ENCODE results near the gene SLAMF7. TPM values are rescaled to one million over a fixed set of nuclear protein-coding genes. Genes with fewer than 3 reads are reported as not detected.
"Not testable (repeated sequence)": the region's sequence is repeated elsewhere in the genome, so short reads cannot be mapped to it uniquely, and the experiment has no call there.

Gene SLAMF7
- total RNA-seq, 1 donor from 2014 or later, result 9.2 TPM

GRCh38 chr1:160723332-160723731, 15.7 kb upstream of the SLAMF7 start:
- no peaks in the 10 kb centered on the region for H3K36me3 ChIP-seq
- H3K9me3 ChIP-seq, result no peaks in the 10 kb centered on the region
- DNase-seq (no peak), ATAC-seq (no peak)
- no peaks in the 10 kb centered on the region for H3K27me3 ChIP-seq
- TF ChIP-seq CTCF (IDR thresholded peaks at IDR 0.05), result no peak
- intact Hi-C loops (cut with DNase I), result no loop called here
- no peak overlapping the region for H3K4me3 ChIP-seq
- H3K4me1 ChIP-seq, result peaks cover 10% of the 10 kb centered on the region
- no peak overlapping the region for H3K27ac ChIP-seq

- no peak overlapping the region for H3K4me3 ChIP-seq
- no peaks in the 10 kb centered on the region for H3K36me3 ChIP-seq
- ATAC-seq (no peak), DNase-seq (no peak)
- H3K27ac ChIP-seq, result no peak overlapping the region
- intact Hi-C loops (cut with DNase I), result no loop called here
- no peak for TF ChIP-seq CTCF (IDR thresholded peaks at IDR 0.05)
- no peaks in the 10 kb centered on the region for H3K9me3 ChIP-seq
- H3K4me1 ChIP-seq, result peaks cover 10% of the 10 kb centered on the region
- no peaks in the 10 kb centered on the region for H3K27me3 ChIP-seq
Observed at GRCh38 chr1:160724465-160725242, 14.4 kb upstream of the SLAMF7 start.

- no peaks in the 10 kb centered on the region for H3K27me3 ChIP-seq
- H3K4me1 ChIP-seq, result peaks cover 10% of the 10 kb centered on the region
- H3K27ac ChIP-seq, result peak overlapping the region; percentile 64
- intact Hi-C loops (cut with DNase I), result no loop called here
- no peak overlapping the region for H3K4me3 ChIP-seq
- no peaks in the 10 kb centered on the region for H3K9me3 ChIP-seq
- no peaks in the 10 kb centered on the region for H3K36me3 ChIP-seq
- ATAC-seq (peak; percentile 16), DNase-seq (no peak)
- no peak for TF ChIP-seq CTCF (IDR thresholded peaks at IDR 0.05)
Observed at GRCh38 chr1:160726114-160726497, 12.9 kb upstream of the SLAMF7 start.

GRCh38 chr1:160726498-160727315, 12.3 kb upstream of the SLAMF7 start:
- Histone ChIP-seq H3K9me3 (no peaks in the 10 kb centered on the region), H3K36me3 (no peaks in the 10 kb centered on the region), H3K27ac (peak overlapping the region; percentile 64), H3K4me3 (no peak overlapping the region), H3K27me3 (no peaks in the 10 kb centered on the region), H3K4me1 (peaks cover 10% of the 10 kb centered on the region)
- intact Hi-C loops (cut with DNase I), result no loop called here
- peak; percentile 97 for ATAC-seq
- DNase-seq, result no peak
- TF ChIP-seq CTCF (IDR thresholded peaks at IDR 0.05), result peak; percentile 85

GRCh38 chr1:160727316-160727640, 11.8 kb upstream of the SLAMF7 start:
- no peak for ATAC-seq

GRCh38 chr1:160731564-160731963, 7.5 kb upstream of the SLAMF7 start:
- H3K9me3 ChIP-seq; H3K4me1 ChIP-seq; ATAC-seq; DNase-seq; H3K36me3 ChIP-seq; H3K27me3 ChIP-seq; H3K4me3 ChIP-seq; intact Hi-C loops (cut with DNase I); H3K27ac ChIP-seq: not testable (repeated sequence)

More at GRCh38 chr1:160727316-160727640, 11.8 kb upstream of the SLAMF7 start:
- Histone ChIP-seq H3K9me3 (no peaks in the 10 kb centered on the region), H3K27me3 (no peaks in the 10 kb centered on the region), H3K4me1 (peaks cover 10% of the 10 kb centered on the region), H3K36me3 (no peaks in the 10 kb centered on the region), H3K27ac (peak overlapping the region; percentile 64), H3K4me3 (no peak overlapping the region)
- intact Hi-C loops (cut with DNase I), result no loop called here
- no peak for TF ChIP-seq CTCF (IDR thresholded peaks at IDR 0.05)
- no peak for DNase-seq
